ENCODE results near the gene MTARC2.
"Not testable (repeated sequence)": the region's sequence is repeated elsewhere in the genome, so short reads cannot be mapped to it uniquely, and the experiment has no call there.

MTARC2 gene

GRCh38 chr1:220748089-220748934, at the start of gene MTARC2:
MTARC2 (plus strand) TSS chr1:220748322; CDS start chr1:220748532, 210 bp downstream.
- no peak for DNase-seq

DNA sequence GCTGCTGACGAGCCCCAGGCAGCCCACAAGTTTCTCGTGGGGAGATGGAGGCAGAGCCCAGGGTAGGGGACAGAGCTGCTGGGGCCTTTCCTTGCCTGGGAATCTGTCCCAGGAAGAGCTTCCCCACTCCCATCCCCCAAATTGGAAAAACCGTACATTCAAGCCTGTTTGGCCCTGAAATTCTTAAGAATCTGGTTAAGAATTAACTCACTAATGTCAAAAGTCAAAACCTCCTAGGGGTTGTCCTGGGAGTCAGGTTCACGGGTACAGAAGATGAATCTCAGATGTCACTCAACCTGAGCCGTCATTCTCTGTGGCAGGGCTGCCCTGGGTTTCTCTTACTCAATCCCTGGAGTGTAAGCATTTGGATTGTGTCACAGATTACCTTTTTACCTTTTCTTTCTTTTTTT, 49.5 kb upstream of the MTARC2 start:
- no peak for DNase-seq

DNA sequence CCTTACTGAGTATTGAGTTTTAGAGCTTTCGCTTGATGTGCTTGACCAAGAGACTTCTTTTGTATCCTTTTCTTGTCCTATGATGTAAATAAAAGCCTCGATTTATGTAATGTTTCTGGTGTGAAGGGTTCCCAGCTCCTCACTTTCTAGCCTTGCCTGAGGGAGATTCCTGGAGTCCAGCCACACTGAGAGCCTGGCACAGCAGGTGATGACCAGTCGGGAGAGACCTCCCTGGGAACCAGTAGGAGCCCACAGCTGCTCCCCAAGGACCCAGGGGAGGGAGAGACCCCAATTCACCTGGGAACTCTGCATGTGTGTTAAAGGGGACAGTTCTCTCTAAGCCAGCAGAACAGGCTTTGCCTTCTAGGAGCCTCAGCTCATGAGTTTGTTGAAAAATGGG, 49.1 kb upstream of the MTARC2 start:
- no peak for DNase-seq

DNA sequence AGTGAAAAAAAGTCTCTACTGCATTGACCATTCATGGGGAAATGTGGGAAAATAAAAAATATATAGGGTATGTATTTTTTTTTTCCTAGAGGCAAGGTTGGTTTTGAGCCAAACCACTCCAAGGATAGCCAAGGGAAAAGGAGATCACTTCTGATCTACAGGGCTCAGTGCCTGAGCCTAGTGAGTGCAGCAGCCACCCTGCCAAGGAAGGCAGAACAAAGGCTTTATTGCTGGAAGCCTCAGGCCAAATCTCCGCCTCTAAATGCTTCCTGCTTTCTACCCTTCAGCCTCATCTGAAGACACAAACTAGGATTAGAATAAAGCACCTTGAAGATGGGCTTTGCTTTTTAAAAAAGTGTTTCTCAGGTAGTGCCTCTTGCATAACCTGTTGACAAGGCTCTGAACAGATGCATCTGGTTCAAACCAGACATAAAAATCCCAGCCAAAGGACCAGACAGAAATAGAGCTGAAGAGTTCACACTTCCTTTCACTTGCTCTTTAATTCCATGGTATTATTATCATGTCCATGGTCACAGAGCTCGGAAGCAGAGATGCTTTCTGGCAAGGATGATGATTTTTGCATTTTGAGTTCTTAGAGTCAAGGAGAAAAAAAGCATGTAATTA, 47.5 kb upstream of the MTARC2 start:
- no peak for DNase-seq

DNA sequence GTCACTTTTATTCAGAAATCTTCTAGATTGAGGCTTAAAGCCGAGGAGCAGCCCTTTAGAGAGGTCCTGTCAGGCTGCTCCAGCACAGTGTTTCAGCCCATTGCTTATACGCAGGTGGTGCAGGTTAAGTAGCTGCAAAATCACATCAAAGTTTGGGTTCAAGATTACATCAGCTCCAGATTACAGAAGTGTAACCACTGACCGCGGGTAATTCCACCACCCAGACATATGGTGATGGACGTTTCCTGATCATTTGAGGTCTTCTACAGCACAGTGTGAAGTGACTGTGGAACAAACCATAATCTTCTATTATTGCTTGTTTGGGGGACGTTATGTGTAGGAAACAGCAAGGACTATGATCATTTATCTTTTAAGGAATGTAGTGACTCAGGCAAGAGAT, 46.1 kb upstream of the MTARC2 start:
- DNase-seq = no peak

DNA sequence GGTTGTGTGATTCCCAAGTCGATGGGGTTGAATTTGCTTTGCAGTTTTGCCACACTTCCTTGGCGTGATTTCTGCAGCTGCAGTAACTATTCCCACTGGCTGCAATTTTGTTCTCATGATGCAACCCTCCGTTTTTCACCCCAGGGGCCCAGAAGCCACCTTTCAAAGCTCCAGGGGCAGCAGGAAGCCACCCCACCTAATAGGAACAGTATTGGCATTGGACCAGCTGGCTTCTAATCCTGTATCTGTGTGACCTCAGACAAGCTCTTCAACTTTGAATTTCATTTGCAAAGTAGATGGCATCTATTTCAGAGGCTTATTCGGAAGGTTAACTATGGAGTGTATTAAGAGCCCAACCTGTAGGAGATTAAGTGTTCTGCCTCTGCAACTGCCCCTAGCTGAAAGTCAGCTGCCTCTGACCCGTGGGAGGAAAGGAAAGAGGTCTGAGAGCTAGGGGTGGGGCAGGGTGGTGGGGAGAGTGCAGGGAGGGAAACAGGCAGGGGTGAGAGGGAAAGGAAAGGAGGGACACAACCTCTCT, 45.3 kb upstream of the MTARC2 start:
- DNase-seq = no peak

DNA sequence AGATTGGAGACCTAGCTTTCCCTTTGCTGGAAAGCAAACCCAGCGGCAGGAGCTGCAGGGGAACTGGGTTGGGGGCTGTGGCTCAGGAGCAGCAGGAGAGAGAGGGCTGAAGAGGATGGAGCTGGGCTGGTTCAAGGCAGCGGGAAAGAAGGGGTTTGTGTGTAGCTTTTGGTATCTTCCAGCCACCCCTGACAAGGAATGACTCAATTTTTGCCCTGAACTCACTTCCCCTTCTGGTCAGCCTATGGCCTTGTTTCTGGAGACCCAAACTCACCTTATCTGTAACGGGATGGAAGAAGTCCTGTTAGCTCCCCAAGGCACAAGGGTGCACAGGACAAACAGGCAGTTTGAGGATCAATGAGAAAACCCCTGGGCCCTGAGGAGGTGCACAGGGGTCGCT, 44.8 kb upstream of the MTARC2 start:
- DNase-seq = no peak

- DNase-seq = no peak
Measured at GRCh38 chr1:220705782-220706181, 42.3 kb upstream of the MTARC2 start.

GRCh38 chr1:220706480-220706879, 41.6 kb upstream of the MTARC2 start:
- no peak for DNase-seq

- DNase-seq = no peak
Measured at GRCh38 chr1:220707160-220707559, 41.0 kb upstream of the MTARC2 start.

DNA sequence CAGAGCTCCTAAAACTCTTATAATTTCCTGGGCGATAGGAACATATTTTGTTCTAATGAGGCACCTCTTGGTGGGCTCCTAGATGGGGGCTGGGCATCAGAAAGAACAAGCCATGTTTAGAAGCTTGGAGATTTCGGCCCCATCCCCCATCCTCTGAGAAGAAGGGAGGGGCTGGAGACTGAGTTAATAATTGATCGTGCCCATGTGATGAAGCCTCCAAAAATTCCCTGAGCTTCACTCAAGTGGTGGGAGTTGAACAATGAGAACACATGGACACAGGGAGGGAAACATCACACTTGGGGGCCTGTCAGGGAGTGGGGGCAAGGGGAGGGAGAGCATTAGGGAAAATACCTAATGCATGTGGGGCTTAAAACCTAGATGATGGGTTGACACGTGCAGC, 39.9 kb upstream of the MTARC2 start:
- no peak for DNase-seq

- DNase-seq = no peak
Measured at GRCh38 chr1:220708936-220709801, 39.0 kb upstream of the MTARC2 start.

DNA sequence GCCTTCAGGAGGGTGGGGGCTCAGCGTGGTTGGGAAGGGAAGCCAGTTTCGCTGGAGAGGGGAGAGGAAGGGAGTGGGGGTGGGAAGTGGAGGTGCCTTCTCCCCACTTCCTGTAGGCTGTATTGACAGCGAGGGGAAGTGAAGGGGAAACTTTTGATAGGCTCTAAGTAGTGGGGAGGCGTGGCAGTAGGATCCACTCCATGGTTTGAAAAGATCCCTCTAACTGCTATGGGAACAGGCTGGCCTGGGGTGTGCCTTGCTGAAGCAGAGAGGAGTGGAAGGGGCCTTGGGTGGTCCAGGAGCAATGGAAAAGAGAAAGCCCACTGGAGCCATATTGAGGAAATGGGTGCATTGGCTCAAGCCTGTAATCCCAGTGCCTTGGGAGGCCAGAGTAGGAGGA, 37.8 kb upstream of the MTARC2 start:
- DNase-seq = no peak

DNA sequence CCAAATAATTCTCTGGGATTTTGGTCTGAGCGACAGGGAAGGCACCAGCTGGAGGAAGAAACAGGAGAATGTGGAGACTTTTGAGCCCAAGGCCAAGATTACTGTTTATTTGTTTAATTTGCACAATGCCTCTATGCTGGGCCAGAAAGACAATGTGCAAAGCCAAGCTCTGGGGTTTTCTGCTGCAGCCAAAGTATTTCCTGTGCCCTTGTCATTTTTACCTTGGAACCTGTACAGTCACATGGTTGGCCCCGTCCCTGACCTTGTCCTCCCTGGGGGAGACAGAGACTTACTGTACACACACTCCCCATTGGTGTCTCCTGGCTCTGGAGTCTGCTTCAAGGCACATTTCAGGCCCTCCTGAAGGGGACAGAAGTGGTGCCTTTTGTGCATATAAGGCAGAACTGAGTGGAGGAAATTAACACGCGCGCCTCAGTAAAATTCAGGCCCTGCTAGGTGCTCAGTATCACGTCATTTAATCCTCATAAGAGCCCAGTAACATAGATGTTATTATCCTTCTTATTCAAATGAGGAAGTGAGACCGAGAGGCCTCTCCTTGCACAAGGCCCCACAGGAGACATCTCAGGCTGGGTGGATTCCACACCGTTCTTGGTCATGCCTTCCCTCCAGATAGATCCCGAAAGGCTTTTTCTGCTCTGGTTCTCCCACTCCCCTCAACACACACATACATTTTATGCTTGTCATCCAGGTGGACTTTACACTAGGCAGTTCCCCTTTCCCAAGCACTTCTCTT, 36.9 kb upstream of the MTARC2 start:
- no peak for DNase-seq

DNA sequence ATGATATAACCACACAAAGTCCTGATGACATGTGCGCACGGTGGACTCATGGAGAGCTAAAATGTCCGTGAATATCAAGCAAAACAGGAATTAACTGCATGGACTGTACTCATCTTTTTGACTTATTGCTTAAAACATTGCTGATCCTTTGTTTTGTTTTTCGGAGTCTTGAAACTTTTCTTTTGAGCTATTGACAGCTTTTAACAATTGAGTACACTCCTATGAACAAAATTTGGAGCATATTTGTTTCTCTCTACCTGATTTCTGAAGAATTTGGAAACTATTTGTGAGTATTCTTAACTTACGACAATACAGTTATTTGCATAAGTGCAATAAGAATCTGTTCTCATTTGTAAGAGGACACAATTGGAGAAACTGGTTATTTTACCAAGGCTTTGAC, 32.1 kb upstream of the MTARC2 start:
- DNase-seq = not testable (repeated sequence)

GRCh38 chr1:220717800-220718640, 30.1 kb upstream of the MTARC2 start:
- DNase-seq = no peak

DNA sequence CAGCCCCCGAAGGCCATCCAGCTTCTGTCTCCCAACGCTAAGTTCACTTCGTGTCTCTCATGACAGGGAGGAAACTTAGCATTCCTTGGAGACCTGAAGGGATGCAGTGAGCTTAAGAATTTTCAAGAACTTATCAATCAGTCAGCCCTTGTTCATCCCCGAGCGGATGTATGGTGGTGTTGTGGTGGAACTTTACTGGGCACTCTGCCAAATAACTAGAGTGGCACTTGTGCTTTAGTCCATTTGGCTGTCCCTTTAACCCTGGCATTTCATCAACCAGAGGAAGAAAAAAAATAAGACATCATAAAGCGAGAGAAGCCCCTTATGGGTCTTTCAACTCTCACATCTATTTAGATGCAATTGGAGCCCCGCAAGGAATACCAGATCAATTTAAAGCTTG, 26.9 kb upstream of the MTARC2 start:
- not testable (repeated sequence) for DNase-seq

DNA sequence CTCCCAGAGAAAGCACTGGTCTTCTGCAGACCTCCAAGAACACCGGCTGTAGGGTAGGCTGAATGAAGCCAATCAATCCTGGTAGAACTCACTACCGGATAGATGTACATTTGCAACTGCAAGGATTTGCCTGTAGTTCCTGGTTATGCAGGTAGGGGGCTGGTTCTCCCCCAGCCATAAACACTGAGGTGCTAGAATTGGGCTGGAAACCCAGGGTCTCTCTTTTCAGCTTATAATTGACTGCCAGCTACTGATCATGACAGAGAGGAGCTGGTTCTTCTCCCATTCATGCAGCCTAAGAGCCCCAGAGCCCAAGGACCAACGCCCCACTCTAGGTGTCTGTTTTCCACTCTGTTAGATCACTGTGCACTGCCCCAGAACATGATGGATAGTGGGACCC, 21.5 kb upstream of the MTARC2 start:
- DNase-seq = no peak

DNA sequence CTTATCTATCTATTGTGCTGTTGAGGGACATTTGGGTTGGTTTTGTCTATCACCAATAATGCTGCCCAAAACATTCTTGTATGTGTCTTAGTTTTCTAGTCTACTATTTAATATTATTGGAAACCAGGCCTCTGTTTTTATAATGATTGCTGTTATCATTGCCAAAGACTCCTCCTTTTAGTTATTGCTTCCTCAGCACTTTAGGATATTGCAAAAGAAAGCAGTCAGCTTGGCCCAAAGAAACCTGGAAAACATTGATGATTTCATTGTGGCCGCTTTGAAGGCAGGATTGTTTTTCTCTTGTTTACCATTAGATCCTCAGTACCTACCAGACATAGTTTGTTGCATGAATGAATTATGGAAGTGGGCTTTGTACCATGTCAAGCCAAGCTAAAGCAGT, 20.6 kb upstream of the MTARC2 start:
- no peak for DNase-seq

GRCh38 chr1:220730486-220730885, 17.6 kb upstream of the MTARC2 start:
- no peak for DNase-seq

DNA sequence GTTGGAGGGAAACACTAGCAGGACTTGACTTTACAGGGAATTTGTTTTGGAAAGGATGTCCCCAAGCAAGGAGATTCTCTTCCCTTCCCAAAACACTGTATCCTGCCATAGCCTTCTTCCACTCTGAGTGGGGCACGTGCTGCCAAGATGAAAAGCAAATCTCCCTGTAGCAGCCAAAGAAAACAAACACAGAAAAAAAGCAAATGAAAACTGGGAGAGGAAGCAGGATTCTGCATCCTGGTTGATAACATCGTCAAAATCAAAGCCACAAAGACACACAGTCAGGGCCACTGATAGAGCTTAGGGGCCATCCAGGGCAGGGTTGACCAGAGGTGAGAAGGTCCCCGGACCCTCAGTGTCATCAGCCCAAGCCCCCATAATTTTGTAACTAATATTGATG, 16.0 kb upstream of the MTARC2 start:
- no peak for DNase-seq

DNA sequence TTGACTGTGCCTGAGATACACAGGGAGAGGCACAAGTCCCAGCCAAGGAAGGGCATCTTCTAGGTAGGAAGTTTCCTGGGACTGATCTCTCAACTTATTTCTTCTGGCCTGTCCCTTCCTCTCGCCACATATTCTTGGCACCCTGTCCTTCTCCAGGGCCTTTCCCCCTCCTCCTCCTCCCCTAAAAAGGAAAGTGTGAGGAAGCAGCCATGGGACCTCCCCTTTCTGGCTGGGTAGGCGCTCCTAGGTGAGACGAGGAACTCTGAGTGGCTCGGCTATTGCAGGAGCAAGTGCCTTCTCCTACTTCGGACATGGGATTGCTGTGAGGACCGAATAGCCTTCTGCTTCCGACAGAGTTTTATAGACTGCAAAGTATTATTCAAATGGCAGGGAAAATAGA, 15.5 kb upstream of the MTARC2 start:
- DNase-seq = no peak

All from activated T-cell treated with anti-CD3 and anti-CD28 coated beads for 4 hours (primary cell).